ENCODE measurements around the gene IPO11.

DNA sequence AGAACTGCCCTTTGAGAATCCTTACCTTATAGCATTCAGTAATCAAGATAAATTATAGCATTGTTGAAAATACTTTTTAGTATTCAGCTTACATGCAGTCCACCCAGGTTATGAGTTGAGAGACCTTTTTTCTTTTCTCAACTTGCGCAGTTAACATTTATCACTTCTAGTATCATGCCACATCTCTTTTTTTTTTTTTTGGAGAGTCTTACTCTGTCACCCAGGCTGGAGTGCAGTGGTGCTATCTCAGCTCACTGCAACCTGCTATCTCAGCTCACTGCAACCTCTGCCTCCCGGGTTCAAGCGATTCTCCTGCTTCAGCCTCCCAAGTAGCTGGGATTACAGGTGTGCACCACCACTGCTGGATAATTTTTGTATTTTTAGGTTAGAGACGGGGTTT, 195.1 kb downstream of the IPO11 start:
- TF ChIP-seq, protein P1, sequence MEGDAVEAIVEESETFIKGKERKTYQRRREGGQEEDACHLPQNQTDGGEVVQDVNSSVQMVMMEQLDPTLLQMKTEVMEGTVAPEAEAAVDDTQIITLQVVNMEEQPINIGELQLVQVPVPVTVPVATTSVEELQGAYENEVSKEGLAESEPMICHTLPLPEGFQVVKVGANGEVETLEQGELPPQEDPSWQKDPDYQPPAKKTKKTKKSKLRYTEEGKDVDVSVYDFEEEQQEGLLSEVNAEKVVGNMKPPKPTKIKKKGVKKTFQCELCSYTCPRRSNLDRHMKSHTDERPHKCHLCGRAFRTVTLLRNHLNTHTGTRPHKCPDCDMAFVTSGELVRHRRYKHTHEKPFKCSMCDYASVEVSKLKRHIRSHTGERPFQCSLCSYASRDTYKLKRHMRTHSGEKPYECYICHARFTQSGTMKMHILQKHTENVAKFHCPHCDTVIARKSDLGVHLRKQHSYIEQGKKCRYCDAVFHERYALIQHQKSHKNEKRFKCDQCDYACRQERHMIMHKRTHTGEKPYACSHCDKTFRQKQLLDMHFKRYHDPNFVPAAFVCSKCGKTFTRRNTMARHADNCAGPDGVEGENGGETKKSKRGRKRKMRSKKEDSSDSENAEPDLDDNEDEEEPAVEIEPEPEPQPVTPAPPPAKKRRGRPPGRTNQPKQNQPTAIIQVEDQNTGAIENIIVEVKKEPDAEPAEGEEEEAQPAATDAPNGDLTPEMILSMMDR (conservative IDR thresholded peaks at IDR 0.05) = no peak
- no peak for TF ChIP-seq ZFX (IDR thresholded peaks at IDR 0.05)
